Jurkat, Clone E6-1 (cell line): ENCODE measurements around the gene GAPT.

Experiments used
- DNase-seq: peaks from one replicate; pipeline ENCODE4 v3.0.0-alpha.2; 2011; ENCODE audit warnings: low read depth, low spot score
- H3K4me3 ChIP-seq: 2 replicates; pipeline ENCODE4 v1.5.1; 2011; ENCODE audit warnings: mild to moderate bottlenecking, low read length, control low read depth, moderate library complexity

Gene GAPT

DNA sequence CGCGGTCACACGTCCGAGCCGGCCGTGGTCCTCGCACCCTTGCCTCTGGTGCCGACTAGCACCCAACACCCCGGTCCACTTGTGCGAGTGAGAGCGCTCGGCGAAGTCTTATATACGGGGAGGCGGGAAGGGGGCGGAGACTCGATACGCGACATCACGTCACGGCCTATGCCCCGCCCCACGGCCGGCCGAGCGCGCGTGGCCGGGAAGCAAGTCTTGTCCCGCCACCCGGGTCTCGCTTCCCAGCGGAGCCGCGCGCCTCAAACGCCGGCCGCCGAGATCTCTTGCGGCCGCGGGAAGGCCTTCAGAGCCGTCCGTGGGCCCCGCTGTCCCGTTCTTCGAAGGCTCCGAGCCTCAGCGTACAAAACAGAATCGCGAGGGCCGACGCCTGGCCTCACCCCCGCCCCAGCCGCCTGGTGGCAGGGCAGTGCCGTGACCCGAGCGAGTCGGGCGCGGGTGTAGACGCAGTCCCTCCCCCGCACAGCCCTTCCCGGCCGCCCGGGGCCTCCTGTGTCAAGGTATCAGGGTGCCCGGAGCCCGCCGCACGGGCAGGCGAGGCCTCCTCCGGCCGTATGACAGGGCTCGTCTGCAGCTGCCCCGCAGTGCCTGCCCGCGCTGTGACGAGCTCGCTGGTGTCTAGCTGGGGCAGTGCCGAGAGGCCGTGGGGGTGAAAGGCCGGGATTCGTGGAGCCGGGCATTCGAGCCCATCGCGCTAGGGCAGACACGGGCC lies 31.1 kb upstream of the GAPT start, which contains the start of gene PLK2:
TSS of gene PLK2 (minus strand) at position 85 of the 730 bp plus-strand sequence. CDS start 127 bp downstream, outside the sequence.
- H3K4me3 ChIP-seq: no peak within 1 kb of the TSS
- no peak for DNase-seq

DNA sequence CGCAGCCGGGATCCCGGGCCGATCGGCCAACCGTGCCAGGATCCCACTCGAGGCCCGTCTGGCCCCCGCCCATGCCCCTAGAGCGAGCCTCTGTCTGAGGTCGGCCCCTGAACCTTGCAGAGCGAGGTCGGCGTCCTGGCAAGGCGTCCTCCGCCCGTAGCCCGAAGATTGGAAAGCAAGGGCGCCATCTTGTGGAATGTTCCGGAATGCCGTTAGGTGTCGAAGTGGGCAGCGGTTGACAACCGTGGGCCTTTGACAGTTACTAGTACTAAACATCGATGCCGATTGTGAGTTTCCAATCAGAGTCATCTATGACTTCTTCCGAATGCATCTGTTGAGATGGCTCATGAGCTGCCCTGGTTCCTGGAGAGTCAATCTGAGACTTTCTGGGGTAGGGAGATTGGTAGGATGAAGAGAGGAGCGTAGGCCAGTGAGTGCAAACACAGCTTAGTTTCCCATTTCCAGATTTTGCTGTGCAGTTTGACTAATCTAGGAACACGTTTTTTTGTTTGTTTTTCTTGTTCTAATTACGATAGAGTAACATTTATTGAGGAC lies 30.4 kb upstream of the GAPT start:
- H3K4me3 ChIP-seq: no peak overlapping the region
- peak; percentile 31 for DNase-seq

DNA sequence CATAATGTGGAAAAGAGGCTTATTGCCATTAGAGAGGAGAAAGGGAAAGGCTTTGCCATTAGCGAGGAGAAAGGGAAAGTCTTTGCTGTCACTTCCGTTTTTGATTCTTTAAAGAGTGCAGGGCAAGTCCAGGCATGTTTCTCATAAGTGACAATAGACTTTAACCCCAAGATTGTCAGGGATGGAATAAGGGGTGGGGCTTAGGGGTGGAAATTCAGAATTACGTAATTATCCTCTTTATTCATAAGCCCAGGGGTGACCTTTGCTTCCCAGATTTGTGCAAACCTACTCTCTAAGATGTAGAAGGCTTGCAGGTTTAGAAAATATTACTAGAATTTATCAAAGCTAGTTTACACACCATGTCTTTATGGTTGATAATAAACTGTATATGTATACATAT lies 29.1 kb upstream of the GAPT start:
- H3K4me3 ChIP-seq: no peak overlapping the region
- no peak for DNase-seq

DNA sequence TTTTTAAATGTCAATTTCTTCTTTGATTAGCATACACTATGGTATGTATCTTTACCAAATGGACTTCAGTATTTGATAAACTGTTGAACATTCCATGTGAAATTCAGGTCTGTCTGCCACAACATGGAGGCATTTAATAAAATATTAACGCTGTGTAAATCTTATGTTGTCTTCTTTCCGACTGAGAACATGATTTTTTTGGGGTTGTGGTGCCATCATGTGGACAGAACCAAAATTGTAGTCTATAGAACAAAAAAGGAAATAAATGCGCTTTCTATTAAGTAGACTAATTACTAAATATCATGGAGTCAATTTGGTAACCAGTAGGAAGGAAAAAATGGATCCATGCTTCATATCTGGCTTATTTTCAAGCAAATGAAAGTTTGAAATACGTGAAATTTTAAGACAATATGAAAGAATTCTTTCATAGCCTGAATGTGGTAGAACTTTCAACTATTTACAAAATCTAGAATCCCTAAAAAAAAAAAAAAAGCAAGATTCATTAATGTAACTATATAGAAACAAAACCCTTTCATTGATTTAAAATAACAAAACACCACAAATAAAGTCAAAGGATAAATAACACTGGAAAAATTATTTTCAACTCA lies 28.5 kb upstream of the GAPT start:
- no peak overlapping the region for H3K4me3 ChIP-seq
- DNase-seq: peak; percentile 38

DNA sequence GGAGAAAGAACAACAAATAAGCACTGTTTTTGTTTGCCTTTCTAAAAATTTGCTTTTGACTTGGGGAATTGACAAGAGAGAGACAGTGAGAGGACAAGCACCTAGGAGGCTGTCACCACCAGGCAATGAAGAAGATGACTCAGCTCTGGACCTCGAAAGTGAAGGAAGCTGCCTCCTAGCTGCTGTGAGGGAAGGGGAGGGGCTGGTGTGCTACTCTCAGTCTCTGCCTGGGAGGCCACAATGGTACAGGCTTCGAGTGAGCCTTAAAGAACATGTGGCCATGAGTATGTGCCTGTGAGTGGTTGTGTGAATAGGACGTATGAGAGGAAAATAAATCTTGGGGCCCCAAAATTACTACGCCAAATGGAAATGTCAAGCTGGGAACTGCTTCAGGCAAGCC lies 24.3 kb upstream of the GAPT start:
- no peak overlapping the region for H3K4me3 ChIP-seq
- DNase-seq: no peak

DNA sequence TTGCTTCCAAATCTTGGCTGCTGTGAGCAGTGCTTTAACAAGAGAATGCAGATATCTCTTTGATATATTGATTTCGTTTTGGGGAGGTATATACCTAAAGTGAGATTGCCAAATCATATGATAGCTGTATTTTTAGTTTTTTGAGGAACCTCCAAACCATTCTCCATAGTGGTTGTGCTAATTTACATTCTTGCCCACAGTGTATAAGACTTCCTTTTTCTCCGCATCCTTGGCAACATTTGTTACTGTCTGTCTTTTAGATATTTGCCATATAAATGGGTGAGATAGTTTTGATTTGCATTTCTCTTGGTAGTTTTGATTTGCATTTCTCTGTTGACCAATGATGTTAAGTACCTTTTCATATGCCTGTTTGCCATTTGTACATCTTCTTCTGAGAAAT lies 21.3 kb upstream of the GAPT start:
- no peak overlapping the region for H3K4me3 ChIP-seq
- no peak for DNase-seq

DNA sequence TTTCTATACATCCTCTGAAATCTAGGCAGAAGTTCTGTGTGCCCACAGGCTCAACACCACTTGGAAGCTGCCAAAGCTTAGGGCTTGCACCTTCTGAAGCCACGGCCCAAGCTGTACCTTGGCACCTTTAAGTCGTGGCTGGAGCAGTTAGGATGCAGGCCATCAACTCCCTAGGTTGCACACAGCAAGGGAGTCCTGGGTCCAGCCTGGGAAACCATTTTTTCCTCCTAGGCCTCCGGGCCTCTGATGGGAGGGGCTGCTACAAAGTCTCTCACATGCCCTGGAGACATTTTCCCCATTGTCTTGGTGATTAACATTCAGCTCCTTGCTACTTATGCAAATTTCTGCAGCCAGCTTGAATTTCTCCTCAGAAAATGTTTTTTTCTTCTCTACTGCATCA lies 15.8 kb upstream of the GAPT start:
- DNase-seq: no peak
- H3K4me3 ChIP-seq: no peak overlapping the region

DNA sequence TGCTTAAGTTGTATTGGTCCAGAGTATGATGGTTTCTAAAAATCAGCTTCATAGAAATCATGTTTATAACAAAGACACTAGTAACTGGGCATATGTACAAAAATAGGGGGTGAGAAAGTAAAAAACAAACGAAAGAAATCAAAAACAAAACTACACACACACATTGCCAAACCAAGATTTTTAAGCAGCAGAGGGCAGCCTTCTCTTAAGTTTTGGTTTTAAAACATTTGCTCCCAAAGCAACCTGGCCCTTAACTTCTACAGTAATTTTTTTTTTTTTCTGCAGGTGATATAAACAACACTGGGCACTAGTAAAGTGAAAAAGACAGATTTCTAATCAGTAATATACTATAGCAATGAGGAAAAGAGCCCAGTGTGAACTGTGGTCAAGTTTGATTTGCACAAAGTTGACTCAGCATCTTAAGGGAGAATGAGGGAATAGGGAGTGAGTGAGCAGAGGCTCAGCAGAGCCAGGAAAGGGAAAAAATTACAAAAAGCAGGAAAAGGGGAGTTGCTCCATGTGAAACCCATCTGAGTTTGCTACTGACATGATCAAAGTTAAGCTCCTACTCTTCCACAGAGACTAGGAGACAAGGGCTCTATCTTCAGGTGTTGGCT lies 13.4 kb upstream of the GAPT start:
- no peak overlapping the region for H3K4me3 ChIP-seq
- no peak for DNase-seq

DNA sequence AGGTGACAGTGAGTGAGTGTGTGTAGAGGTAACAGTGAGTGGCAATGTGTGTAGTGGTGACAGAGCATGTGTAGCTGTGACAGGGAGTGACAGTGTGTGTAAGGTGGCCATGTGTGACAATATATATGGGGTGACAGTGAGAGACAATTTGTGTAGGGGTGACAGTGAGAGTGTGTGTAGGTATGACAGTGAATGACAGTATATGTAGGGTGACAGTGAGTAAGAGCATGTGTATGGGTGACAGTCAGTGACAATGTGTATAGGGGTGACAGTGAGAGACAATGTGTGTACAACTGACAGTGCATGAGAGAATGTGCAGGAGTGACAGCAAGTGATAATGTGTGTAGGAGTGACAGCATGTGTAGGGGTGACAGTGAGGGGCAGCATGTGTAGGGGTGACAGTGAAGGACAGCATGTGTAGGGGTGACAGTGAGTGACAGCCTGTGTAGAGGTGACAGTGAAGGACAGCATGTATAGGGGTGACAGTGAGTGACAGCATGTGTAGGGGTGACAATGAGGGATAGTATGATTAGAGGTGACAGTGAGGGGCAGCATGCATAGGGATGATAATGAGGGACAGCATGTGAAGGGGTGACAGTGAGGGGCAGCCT lies 10.1 kb upstream of the GAPT start:
- no peak for DNase-seq
- no peak overlapping the region for H3K4me3 ChIP-seq

DNA sequence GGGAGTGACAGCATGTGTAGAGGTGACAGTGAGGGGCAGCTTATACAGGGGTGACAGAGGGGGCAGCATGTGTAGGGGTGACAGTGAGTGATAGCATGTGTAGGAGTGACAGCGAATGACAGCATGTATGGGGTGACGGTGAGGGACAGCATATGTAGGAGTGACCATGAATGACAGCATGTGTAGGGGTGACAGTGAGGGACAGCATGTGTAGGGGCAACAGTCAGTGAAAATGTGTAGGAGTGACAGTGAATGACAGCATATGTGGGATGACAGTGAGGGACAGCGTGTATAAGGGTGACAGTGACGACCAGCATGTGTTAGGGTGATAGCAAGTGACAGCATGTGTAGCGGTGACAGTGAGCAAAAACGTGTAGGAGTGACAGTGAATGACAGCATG lies 9.4 kb upstream of the GAPT start:
- H3K4me3 ChIP-seq: no peak overlapping the region
- no peak for DNase-seq

DNA sequence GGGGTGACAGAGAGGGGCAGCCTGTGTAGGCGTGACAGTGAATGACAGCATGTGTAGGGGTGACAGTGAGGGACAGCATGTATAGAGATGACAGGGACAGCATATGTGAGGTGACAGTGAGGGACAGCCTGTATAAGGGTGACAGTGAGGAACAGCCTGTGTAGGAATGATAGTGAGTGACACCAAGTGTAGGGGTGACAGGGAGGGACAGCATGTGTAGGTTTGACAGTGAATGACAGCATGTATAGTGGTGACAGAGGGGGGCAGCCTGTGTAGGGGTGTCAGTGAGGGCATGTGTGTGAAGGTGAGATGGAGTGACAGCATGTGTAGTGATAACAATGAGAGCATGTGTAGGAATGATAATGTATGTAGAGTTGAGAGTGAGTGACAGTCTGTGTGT lies 8.7 kb upstream of the GAPT start:
- H3K4me3 ChIP-seq: no peak overlapping the region
- no peak for DNase-seq

DNA sequence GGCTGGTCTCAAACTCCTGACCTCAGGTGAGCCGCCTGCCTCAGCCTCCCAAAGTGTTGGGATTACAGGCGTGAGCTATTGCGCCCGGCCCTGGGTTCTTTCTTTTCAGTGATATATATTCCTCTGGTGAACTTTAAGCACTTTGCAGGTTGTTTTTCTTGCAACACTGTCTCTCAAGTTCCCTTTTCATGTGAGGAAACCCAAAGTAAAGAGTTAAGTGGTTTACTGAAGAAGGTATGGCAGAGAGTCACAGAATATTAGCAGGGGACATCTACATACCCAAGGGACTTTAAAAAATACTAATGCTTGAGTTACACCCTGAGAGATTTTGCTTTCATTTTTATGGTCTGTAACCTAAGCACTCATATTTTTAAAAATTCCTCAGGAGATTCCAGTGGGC lies 6.7 kb upstream of the GAPT start:
- no peak for DNase-seq

DNA sequence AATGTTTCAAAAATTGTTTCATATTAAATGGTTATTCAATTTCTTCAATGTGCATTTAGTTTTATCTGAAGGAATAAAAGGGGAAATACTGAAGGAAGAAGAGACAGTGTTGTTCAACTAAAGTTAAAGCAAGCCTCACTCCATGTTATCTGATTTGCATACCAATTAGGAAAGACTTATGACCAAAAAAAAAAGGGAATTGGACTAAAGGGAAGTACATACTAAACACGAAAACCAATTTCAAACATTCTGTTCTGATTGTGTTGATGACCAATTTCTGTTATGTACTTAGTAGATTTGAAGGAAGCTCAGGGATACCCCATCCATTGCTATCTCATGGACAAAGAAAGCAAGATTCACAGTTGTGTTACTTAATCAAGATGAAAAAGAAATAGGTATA lies 4.9 kb upstream of the GAPT start:
- no peak for DNase-seq
- H3K4me3 ChIP-seq: no peak overlapping the region

More for the DNA sequence above, 6.7 kb upstream of the GAPT start:
- no peak overlapping the region for H3K4me3 ChIP-seq

DNA sequence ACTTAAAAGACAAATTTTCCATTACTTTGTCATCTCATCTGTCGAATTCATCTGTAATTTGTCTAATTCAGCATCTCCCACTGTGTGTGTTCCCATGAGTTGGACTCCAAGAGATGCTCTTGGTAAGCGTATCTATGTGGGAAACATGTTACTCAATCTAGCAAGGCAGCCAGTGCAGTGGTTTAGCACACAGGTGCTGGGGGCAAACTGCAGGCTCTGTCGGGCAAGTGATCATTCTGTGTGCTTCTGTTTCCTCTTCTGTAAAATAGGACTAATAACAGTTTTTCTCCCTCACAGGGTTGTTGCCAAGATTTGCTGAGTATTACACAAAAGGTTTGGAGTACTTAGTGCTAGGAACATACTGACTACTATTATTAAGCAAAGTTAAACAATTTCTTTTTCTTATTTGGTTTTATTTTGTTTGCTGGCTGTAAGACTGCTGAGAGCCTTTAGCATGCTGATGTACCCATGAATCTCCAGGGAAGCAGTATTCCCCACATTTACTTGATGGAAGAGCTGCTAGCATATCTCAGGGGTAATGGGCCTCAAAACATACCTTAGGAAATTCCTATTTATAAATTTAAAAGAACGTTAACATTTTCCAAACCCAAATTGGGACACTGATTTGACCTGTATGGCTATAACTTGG lies 709 bp upstream of the GAPT start:
- no peak for DNase-seq
- no peak overlapping the region for H3K4me3 ChIP-seq

DNA sequence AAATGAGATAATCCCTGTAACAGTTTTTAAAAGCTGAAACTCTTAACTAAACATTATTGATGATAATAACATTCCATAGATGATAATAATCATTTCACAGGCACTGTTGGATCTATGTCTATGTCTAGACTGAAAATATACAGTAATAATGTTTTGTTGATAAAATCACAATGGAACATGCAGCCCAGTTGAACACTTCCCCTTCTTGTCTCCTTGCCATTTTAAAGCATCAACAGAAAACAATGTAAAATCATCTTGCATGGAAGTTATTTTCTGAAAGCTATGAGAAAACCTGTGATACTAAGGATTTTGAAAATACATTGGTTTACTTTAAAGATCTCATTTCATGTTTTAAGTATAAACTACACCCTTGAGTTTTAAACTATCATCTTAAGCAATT lies 1.9 kb downstream of the GAPT start:
- no peak overlapping the region for H3K4me3 ChIP-seq
- no peak for DNase-seq

DNA sequence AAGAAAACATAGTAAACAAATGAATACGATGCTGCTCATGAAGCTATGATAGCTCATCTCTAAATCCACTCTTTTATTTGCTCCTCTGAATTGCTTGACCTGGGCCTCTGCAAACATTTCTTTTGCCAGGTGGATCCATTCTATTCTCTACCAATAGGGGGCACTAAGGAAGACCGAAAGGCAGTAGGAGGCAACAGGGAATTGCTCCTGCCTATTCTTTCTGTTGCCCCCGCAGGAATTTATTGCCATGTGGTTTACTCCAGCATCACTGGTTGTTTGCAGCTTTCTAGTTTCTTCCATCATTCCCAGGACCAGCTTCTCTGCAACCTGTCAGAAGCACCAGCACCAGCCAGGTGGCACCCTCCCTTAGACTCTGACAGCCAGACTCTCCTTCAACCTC lies 5.3 kb downstream of the GAPT start:
- no peak overlapping the region for H3K4me3 ChIP-seq
- DNase-seq: no peak

DNA sequence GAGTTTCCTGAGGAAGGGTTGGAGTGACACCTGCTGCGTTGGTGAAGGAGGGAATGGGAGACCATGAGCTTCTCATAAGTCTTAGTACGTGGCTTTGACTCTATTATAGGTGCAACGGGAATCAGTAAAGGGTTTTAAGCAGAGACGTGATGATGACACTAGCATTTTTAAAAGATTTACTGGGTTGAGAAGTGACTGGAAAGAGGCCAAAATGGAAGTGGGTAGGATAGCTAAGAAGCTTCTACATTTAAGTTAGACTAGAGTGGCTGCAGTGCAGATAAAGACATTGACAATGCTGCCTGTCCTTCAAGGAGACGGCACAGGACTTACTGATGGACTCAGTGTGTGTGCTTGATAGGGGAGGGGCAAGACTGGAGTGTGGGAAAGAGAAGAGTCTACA lies 6.2 kb downstream of the GAPT start:
- no peak overlapping the region for H3K4me3 ChIP-seq
- no peak for DNase-seq

DNA sequence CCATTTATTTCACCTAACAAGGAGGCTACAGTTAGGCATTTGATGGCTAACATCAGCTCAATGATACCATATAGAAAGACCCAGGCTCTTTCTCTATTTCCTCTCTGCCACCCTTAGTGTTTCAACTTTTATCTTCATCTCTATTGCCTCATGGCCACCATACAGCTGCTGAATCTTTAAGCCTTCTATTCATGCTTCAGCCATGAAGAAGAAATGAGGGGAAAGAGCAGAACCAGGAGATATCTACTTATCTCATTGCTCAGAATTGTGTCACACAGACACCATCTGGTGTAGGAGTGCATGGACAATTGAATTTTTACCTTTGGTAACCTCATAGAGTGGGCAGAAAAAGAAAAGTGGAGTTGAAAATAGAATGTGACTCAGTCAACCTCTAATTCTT lies 6.7 kb downstream of the GAPT start:
- DNase-seq: no peak

DNA sequence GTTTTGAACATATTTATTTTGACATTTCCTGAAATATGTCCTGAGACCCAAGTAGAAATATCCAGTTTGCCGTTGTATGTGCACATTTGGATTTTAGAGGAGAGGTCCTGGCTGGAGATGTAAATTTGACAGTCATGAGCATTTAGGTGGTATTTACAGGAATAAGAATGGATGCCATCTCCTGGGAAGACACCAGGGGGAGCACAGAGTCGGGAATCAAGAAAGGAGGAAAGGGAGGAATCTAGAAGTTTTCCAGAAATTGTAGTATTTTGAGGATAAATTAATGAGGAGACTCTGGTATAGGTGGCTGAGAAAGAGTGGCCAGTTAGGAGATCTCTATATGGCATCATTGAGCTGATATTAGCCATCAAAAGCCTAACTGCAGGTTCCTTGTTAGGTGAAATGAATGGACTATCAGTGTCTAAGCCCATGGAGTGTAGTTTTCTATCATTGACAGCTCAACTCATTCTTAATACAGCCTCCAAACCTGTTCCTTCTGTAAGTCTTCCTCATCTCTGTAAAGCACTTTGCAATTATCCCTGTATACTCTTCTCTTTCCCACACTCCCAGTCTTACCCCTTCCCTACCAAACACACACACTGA lies 7.2 kb downstream of the GAPT start:
- H3K4me3 ChIP-seq: no peak overlapping the region
- DNase-seq: no peak

More for the DNA sequence above, 6.7 kb downstream of the GAPT start:
- H3K4me3 ChIP-seq: no peak overlapping the region
